Nephron progenitor cell (in vitro differentiated cells): Measurements from ENCODE around the gene SNRNP40.

ENCODE experiments used
- DNase-seq: peaks from one replicate; pipeline ENCODE4 v3.0.0; 2021
- H3K27ac Mint-ChIP-seq: 2 replicates; pipeline ENCODE4 v1.8.0; 2021; ENCODE audit warnings: mild to moderate bottlenecking, moderate library complexity, mixed read lengths
- H3K27me3 Mint-ChIP-seq: 2 replicates; pipeline ENCODE4 v1.8.0; 2021; ENCODE audit warnings: mild to moderate bottlenecking, low read depth, mixed read lengths; ENCODE audit not compliant: poor library complexity
- H3K36me3 Mint-ChIP-seq: 2 replicates; pipeline ENCODE4 v1.8.0; 2021; ENCODE audit warnings: low read depth, mixed read lengths
- H3K4me1 Mint-ChIP-seq: 2 replicates; pipeline ENCODE4 v1.8.0; 2021; ENCODE audit warnings: mixed read lengths
- H3K4me3 Mint-ChIP-seq: 2 replicates; pipeline ENCODE4 v1.8.0; 2021; ENCODE audit warnings: mild to moderate bottlenecking, moderate library complexity, mixed read lengths
- H3K9me3 Mint-ChIP-seq: 2 replicates; pipeline ENCODE4 v1.8.0; 2021; ENCODE audit warnings: mild to moderate bottlenecking, moderate library complexity, mixed read lengths
- TF ChIP-seq, protein P1 (sequence below): fragments of 200-600 bp; sonication (generic); IDR thresholded peaks from 2 replicates; pipeline ENCODE4 v1.5.0; 2021; ENCODE audit warnings: antibody characterized with exemption

Gene SNRNP40

DNA sequence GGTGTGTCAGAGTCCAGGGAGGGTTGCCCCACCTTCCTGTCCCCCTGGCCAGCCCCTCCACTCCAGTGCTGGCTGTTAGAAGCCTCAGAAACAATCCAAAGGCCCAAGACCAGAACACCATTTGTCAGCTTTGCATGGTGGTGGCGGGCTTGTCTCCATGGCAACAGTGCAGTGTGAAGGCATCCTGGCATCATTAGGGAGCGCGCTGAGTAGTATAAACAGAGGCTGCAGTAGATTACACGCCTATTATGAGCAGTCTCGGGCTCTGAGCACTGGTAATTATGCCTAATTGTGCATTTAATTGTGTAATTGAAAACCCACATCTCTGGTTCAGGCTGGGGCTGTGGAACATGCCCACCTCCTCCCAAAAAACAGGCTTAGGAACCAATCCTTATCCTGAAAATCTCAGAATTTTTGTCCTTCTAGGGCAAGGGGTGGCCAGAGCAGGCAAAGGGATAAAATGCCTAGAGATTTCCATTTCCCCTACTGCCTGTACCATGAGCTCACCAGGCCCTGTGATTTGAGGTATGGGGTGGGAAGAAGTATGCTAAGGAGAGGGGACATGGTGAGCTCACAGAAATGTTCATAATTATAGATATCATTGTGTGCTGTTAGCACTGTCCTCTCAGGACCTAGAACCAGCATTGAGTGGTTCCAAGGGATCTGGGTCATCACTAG is 68.6 kb downstream of the SNRNP40 start:
- no peak overlapping the region for H3K4me3 Mint-ChIP-seq
- peaks cover 7% of the 10 kb centered on the region for H3K27me3 Mint-ChIP-seq
- TF ChIP-seq, protein P1, sequence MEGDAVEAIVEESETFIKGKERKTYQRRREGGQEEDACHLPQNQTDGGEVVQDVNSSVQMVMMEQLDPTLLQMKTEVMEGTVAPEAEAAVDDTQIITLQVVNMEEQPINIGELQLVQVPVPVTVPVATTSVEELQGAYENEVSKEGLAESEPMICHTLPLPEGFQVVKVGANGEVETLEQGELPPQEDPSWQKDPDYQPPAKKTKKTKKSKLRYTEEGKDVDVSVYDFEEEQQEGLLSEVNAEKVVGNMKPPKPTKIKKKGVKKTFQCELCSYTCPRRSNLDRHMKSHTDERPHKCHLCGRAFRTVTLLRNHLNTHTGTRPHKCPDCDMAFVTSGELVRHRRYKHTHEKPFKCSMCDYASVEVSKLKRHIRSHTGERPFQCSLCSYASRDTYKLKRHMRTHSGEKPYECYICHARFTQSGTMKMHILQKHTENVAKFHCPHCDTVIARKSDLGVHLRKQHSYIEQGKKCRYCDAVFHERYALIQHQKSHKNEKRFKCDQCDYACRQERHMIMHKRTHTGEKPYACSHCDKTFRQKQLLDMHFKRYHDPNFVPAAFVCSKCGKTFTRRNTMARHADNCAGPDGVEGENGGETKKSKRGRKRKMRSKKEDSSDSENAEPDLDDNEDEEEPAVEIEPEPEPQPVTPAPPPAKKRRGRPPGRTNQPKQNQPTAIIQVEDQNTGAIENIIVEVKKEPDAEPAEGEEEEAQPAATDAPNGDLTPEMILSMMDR: no peak
- peaks cover 29% of the 10 kb centered on the region for H3K4me1 Mint-ChIP-seq
- H3K27ac Mint-ChIP-seq: peak overlapping the region; percentile 56
- no peaks in the 10 kb centered on the region for H3K9me3 Mint-ChIP-seq
- DNase-seq: peak; percentile 61
- H3K36me3 Mint-ChIP-seq: no peaks in the 10 kb centered on the region

DNA sequence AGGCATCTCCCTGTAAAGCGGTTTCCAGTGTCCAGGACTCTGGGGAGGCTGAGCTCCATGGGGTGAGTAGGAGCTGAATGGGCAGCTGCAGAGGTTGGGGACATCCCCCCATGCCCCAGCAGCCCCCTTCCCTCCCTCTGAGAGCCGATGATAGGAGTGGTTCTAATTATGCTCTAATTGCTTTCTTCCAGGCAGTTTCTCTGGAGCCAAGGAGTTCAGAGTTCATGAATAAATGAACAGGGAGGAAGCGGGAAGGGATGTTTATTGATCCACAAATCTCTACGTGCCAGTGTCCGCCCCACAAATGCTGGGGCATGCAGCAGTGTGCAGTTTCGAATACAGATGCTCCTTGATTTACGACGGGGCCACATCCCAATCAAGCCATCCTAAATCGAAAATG is 72.5 kb downstream of the SNRNP40 start:
- no peaks in the 10 kb centered on the region for H3K36me3 Mint-ChIP-seq
- H3K27ac Mint-ChIP-seq: peak overlapping the region; percentile 61
- peaks cover 4% of the 10 kb centered on the region for H3K27me3 Mint-ChIP-seq
- peak overlapping the region; percentile 35 for H3K4me3 Mint-ChIP-seq
- TF ChIP-seq, protein P1: no peak
- peaks cover 46% of the 10 kb centered on the region for H3K4me1 Mint-ChIP-seq
- peak; percentile 18 for DNase-seq
- no peaks in the 10 kb centered on the region for H3K9me3 Mint-ChIP-seq

DNA sequence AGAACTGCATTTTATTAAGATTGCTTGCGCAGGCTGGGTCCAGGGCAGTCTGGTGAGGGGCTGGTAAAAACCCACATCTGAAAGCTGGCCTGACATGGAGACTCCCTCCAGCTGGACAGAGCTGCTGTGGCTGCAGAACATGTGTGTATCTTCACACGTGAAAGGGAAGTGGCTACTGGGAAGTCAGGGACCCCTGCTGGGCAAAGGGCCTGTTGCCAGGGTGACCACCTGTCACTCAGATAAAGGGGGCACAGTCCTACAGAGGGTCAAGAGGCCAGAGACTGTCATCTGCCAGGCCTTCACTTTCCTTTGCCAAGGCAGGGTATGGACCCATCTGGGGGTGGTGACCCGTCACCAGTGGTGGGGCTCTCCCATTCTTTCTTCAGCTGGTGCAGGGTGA is 74.4 kb downstream of the SNRNP40 start:
- Mint-ChIP-seq H3K4me3 (no peak overlapping the region), H3K4me1 (peaks cover 49% of the 10 kb centered on the region), H3K36me3 (no peaks in the 10 kb centered on the region), H3K27ac (no peak overlapping the region), H3K9me3 (no peaks in the 10 kb centered on the region), H3K27me3 (peaks cover 3% of the 10 kb centered on the region)
- TF ChIP-seq, protein P1: no peak
- no peak for DNase-seq

DNA sequence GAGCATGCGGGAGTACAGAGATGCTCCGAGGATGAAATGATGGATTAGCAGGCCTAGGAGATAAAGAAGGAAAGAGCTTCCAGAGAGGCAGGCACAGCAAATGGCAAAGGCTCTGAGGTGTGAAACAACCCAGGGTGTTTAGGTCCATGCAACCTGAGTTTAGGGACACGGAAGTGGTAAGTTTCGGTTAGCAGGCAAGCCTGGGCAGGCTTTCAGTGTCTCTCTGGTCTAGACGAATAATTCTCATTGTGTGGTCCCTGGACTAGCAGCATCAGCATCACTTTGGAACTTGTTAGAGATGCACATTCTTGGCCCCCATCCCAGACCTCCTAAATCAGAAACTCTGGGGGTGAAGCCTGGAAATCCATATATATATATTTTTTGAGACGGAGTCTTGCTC is 75.5 kb downstream of the SNRNP40 start:
- Mint-ChIP-seq H3K9me3 (no peaks in the 10 kb centered on the region), H3K4me1 (peaks cover 53% of the 10 kb centered on the region), H3K27ac (no peak overlapping the region), H3K4me3 (no peak overlapping the region), H3K27me3 (no peaks in the 10 kb centered on the region), H3K36me3 (no peaks in the 10 kb centered on the region)
- TF ChIP-seq, protein P1: no peak
- no peak for DNase-seq

DNA sequence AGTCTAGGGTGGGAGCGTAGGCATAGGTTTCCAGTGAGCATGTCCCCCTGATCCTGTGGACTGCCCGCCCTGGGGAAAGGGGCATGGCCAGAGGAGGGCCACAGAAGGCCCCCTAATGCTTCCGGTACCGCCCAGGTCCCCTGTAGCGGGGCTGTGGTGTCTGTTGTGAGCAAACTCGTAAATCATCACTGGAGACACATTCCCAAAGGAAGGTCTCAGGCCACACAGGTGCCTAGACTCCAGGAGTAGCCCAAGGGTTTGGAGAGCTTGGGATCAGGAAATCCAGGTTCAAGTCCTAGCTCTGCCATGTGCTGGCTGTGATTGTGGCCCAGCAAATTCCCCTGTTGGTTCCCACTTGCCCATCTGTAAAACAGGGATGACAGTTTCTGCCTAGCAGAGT is 77.1 kb downstream of the SNRNP40 start:
- H3K27me3 Mint-ChIP-seq: peaks cover 3% of the 10 kb centered on the region
- TF ChIP-seq, protein P1: no peak
- no peak overlapping the region for H3K27ac Mint-ChIP-seq
- DNase-seq: no peak
- H3K36me3 Mint-ChIP-seq: no peaks in the 10 kb centered on the region
- H3K4me1 Mint-ChIP-seq: peaks cover 66% of the 10 kb centered on the region
- H3K4me3 Mint-ChIP-seq: no peak overlapping the region
- H3K9me3 Mint-ChIP-seq: no peaks in the 10 kb centered on the region

DNA sequence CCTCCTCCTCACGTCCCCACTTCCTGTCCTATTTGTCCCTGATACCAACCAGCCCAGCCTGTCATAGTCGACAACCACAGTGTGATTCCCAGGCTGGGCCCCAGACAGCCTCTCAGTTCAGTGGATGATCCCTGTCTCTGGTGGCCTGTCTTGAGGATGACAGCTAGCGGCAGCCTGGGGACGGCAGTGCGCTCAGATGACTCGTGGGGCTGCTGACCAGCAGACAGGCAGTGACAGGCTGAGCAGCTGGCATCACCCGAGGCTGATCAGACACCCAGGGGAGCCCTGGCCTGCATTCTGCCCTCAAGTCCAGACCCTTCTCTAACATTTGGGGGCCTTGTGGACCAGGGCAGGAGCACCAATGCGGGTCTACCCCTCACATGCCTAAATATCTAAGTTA is 77.9 kb downstream of the SNRNP40 start:
- DNase-seq: no peak
- Mint-ChIP-seq H3K9me3 (no peaks in the 10 kb centered on the region), H3K4me1 (peaks cover 61% of the 10 kb centered on the region), H3K4me3 (no peak overlapping the region), H3K27ac (no peak overlapping the region), H3K27me3 (peaks cover 3% of the 10 kb centered on the region), H3K36me3 (no peaks in the 10 kb centered on the region)
- TF ChIP-seq, protein P1: no peak
